Bone marrow (tissue), 2 donors: ENCODE data around the gene NADK2.
A peak's percentile ranks its signal among the peaks of the same experiment; 100 is the strongest.
"Not testable (repeated sequence)": the region's sequence is repeated elsewhere in the genome, so short reads cannot be mapped to it uniquely, and the experiment has no call there.

Experiments
- DNase-seq, 2 donors: peaks; one replicate each; lab custom pipeline; 2025; lab: John Stamatoyannopoulos, UW

NADK2 gene

GRCh38 chr5:36241631-36242533, at the start of gene NADK2:
NADK2 (minus strand) TSS chr5:36241925; CDS start chr5:36241798, 127 bp downstream.
- peak; percentile 92 to 96 for DNase-seq

DNA sequence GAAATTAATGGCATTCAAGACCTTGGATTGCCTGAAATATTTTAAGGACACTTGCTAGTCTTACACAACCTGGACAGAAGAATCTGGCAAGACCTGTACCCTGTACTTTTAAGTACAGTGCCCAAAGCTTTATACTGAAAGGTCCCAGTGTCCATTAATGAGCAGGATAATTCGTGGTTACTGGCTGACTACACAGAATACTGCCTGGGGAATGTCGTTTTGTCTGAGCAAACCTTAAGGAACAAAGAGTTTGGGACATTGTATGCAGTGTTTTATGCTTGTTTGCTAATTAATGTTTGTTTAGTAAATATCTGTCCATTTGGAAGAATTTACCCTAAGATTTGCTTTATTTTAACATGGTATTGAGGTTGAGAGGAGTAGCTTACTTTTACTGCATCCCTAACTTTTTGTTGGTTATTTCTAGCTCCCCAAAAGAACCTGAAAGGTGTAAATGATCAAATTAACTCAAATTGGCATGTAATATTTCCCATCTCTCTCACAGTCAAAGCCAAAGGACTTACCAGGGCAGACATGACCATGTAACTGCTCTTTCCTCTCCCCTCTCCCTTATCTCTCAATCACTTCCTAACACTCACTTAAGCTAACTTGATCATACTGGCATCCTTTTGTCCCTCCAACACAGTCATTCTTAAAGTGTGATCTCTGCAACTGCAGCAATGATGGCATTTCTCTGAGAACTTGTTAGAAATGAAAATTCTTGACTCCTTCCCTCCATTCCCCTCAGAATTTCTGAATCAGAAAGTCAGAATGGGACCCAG, 44.3 kb upstream of the NADK2 start:
- no peak for DNase-seq

- DNase-seq = not testable (repeated sequence)
Observed at GRCh38 chr5:36283775-36284174, 42.0 kb upstream of the NADK2 start.

- no peak for DNase-seq
Observed at GRCh38 chr5:36281626-36282025, 39.9 kb upstream of the NADK2 start.

DNA sequence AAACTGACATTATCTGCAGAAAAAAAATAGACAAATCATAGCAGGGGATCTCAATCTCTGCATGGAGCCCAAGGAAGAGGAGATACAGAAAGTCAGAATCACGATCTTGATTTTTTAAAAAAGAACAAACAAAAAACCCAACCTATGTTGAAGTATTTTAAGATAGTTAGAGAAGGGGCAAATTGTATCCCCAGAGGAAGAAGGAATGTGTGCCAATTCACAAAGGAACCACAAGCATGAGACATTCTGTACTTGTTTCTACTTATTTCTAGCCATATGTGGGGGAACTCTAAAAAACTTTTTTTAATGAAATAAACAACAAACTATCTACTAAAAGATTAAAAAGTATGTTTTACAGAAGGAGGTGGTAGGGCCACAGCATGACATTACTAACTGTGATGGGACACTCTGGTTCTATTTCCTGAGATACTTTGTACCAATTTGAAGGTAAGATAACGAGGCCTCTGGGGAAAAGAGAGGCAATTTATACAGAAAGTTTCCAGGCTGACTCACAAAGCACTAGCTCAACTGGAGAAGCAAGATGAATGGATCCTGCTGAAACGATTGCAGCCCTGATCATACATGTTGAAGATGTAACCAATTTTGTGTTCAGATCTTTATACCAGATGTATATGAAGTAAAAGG, 37.5 kb upstream of the NADK2 start:
- no peak for DNase-seq

- no peak for DNase-seq
Observed at GRCh38 chr5:36277521-36278176, 35.9 kb upstream of the NADK2 start.

DNA sequence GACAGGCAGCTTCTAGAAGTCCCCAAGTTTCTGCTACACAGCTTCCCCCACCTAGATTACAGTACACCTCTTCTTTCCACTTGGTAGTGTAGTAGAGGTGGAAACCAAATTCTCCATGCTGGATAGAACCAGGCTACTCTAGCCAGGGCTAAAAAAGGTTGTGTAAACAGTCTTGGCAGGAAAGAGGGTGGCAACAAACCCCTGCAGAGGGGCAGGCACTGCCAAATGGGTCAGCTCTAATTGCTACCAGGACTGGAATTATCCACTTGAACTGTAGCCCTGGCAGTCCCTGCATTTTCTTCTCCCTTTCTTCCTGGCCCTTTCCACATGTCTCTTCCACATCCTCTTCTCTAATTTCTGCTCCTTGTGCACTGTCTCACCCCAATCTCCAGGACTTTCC, 35.1 kb upstream of the NADK2 start:
- no peak for DNase-seq

GRCh38 chr5:36273809-36274526, 32.2 kb upstream of the NADK2 start:
- no peak for DNase-seq

DNA sequence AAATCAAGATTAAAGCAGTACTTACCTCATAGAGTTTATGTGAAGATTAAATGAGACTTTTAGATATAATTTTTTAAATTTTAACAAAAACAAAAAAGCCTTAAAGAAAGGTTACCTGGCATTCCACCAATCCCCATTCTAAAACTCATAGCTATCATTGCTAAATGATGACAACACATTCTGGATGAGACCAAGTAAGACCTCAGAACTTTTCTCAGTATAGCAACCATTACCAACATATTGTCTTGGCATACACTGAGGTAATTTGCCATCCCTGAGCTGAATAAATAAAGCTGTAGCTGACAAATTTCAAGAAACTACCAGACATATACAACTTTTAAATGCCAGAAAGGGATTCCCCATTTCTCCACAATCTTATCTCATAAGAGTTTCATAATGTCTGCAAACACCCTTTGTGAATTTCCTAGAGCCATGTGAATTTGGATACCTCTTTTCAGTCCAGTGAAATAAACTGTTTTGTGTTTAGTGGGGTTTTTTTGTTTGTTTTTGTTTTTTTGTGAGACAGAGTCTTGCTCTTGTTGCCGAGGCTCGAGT, 30.5 kb upstream of the NADK2 start:
- DNase-seq = no peak

DNA sequence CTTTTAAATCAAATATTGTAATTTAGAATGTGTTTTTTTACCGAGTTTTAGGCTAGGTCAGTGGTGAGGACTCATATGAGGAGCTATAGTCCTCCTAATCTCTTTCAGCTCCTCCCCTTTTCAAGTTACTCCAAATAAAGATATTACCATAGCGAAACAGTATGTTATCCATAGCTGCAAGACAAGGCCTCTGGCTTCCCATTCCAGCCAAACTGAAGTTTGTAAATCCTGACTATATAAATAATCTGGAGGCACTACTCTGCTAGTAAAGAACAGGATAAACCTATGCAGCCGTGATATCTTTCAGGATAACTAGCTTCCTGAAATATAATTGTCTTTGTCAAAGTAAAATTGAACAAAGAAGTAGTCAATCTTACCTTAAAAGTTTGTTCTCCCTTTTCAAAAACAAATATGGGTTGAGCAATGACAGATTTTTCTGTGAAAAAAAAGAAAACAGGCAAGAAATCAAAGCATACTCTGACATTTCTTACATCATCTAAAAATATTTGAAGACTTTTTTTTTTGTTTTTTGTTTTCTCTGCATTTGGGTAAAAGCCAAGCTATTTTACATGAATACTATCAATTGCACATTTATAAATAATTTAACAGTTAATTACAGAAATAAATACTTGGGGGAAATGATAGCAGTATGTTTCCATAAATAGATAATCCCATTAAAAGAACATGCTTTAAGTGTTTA, 29.3 kb upstream of the NADK2 start:
- DNase-seq = no peak

DNA sequence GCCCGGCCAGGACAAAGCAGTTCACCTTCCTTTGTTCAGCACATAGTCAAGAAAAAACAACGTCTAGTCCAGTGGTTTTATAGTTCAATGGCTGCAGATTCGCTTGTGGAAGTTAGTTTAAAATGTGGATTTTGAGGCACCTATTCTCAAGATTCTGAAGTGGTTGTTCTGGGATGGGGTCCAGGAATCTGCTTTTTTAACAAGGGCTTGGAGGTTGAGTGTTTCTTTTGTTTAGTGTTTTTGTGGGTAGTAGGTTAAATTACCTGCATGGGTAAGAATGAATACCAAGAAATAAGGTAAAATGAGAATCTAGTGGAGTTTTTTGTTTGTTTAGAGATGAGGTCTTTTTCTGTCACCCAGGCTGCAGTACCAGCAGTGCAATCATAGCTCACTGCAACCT, 28.4 kb upstream of the NADK2 start:
- DNase-seq = no peak

DNA sequence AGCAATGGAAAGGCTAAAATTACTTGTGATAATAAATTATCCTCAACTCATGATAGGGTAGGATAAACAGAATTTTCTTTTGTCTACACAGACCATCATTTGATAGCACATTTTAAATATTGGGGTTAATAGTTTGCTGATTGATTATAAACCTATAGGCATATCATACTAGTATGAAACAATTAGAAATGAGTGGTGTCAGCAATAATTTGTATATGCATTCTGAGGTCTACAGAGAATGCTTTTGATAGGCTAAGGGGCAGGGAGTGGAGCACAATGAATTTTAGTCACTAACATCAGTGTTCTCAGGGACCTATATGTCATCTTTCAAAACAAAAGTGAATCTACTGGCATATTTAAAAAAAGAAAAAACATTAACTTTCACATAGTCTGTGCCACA, 27.8 kb upstream of the NADK2 start:
- DNase-seq = no peak

DNA sequence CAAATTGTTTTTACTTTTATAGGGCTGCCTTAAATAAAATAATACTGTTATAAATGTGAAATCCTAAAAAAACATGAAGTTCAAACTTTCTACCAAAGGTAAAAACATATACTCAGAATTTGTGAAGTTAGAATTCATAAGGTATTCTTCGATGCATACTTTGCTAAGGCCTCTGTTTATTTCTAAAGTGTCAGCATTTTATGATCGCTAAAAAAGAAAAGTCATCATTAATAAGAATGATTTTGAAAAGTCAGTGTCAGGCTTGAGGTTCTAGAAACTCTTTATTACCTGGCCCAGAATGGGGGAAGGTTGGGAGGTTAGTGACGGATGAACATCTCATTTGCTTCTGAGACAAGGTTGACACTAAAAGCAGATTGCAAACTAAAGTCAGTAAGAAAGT, 26.2 kb upstream of the NADK2 start:
- DNase-seq = no peak

DNA sequence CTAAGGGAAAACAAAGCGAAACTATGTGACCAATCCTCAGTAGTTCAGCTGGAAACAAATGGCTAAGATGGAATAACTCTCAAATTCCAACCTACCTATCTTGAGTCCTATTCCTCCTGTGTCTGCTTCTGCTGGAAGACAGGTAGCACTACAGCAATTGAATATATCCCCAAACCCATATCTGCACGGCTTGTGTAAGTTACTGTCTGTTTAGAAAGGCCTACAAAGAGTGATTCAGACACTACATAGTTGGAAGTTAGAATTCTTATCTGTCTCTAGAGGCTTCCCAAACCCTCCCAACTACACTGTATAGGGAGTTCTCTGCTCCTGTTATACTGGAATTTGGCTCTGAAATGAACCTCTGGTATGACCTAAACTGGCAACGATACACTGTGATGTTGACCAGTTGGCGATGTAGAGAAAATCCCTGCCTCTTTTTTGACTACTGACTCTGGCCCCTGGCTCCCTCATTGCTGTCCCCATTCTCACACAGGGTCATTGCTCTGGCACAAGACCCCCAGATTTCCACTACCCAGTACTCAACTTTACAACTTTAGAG, 22.6 kb upstream of the NADK2 start:
- DNase-seq = no peak

DNA sequence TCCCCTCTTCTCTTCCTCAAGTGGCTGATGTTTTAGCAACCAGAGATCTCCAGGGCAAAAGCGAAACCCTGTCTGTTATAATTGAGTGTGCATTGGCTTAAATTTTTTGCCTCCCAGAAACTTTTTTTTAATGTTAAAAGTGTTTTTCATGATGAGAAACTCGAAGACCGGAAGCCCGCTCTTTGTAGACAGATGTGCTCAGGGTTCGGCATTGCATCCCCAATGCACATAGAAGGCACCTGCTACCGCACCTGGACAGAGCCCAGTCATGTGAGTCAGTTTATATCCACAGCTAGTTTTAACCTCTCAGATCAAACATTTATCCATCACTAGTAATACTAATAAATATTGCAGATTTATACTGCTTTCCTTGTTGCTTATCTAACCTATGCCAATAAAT, 19.5 kb upstream of the NADK2 start:
- DNase-seq = no peak

DNA sequence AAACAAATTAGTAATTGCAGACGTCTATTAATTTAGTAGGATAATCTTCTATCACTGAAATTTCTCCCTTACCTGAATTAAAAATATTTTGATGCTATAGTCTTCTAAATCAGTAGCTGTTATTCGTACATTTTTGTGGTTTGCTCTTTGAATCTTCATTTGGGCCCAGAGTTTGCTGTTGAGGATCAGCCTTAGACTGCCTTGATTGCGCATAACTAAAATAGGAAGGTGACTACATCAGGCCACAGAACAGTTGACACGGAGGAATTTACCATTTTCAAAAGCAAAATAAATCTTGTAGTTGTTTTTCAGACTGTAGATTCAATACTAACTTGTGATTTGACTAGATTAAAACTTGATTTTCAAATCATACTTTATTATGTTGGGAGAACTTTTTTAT, 11.8 kb upstream of the NADK2 start:
- no peak for DNase-seq

DNA sequence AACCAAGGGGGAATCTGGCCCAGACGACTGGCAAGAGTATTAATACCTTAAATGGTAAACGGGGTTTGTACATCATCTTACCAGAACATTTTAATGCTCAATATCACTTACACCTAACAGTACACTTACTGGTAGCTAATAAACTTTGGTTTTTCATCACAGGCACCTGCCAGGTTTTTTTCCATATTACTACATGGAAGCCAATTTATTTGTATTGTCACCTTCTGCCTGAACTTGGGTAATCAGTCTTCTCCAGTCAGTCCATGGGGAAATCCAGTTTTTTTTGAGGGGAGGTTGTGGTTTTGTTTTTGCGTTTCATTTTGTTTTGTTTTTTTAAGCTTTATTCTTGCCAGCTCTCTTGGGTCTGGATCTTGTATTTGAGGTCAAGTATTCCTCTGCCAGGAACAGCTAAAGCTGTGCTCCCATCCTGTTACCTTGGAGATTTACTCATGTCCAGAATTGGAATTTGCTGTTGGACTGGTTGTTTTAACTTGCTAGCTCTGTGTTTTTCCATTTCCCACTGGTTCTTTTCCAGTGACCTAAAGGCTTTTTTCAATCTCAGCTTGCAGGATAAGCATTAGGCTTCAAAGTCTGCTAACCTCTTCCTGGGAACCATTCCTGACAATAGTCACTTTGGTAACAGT, 11.1 kb upstream of the NADK2 start:
- DNase-seq = no peak

DNA sequence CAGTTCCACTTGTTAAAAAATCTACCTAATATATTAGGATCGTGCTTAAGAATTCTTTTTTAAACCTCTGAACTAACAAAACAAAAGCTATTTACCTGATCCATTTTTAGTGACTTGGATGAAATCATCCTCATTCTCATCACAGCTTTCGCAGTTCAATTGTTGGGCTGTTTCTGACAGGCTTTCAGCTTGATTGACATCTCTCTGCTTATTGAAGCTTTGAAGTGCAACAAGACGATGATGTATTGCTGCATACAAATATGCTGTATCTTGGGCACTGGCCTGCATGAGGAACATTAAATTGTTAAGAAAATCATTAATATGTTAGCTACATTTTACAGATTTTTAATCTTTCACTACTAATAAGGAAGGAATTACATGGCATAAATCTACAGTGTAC, 9.5 kb upstream of the NADK2 start:
- DNase-seq = no peak

GRCh38 chr5:36250427-36250826, 8.7 kb upstream of the NADK2 start:
- DNase-seq = no peak
